Uterus (tissue), 2 donors: ENCODE results near the gene TBX2.

ENCODE experiments used
- CTCF ChIP-seq, 4 experiments: fragments of 200-600 bp in 2 of 4; fragments of 450-650 bp in 2 of 4; sonication (generic) in 2 of 4; IDR thresholded peaks; one replicate each; pipeline ENCODE4 v1.5.1; 2016 to 2019; ENCODE audit warnings: antibody characterized with exemption in 4 of 4, mild to moderate bottlenecking in 2 of 4, moderate library complexity in 1 of 4
- POLR2A ChIP-seq, 2 donors: fragments of 450-650 bp; IDR thresholded peaks; one replicate each; pipeline ENCODE4 v1.6.1; 2016; ENCODE audit warnings: antibody characterized with exemption in 2 of 2, mild to moderate bottlenecking in 1 of 2, moderate library complexity in 1 of 2

GRCh38 chr17:61364463-61364846 is 35.2 kb upstream of the TBX2 start:
- TF ChIP-seq POLR2A (IDR thresholded peaks at IDR 0.05) (no peak), CTCF (IDR thresholded peaks at IDR 0.05) (no peak)
